ENCODE data around the gene SPHKAP.

SPHKAP gene

DNA sequence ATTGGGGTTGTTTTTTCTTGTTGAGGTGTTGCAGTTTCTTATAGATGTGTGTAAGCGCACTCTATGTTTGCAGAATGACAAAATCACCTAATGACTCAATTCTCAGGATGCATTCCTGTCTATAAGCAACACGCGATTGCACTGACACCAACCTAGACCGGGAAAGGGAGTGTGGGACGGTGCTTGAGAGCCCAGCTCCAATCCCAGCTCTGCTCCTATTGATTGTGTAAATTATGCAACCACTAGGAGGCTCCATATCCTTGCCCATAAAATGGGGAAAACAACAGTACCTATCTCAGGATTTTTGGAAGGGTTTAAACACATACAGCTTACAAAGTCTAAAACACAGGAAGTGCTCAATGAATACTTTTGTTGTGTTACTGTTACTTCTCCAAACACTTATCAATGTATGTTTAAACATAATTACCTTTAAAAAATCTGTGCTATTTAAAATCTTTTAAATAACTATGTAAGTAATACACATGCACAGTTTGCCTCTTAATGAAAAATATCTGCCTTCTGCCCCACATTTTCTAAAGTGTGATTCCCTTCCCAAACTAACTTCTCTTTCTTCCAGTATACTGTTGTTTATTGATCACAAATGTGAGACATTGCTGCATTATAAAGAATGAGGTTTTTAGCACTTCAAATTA is 132.5 kb downstream of the SPHKAP start:
- H3K36me3 ChIP-seq (ENCODE audit: control insufficient read depth in 5 of 5, insufficient read depth in 5 of 5, low read length in 5 of 5): no peaks in the 10 kb centered on the region

DNA sequence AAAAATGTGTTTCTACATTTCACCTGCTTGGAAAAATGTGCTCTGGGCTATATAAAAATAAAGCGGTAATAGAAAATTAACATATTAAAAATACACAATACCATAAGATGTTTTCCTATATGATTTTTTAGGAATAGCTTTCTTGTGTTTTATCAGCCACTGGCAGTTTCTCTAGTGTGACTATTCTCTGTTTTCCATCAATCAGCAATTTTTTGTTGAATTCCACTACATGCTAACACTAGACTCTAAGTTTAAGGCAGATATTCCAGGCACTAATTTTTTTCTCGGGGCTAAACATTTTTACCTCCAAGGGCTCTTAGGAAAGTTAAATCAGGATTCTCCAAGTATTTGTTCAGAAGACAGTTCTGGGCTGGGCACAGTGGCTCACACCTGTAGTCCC is 140.5 kb downstream of the SPHKAP start:
- Histone ChIP-seq H3K9ac (ENCODE audit: low read length in 5 of 5) (no peak overlapping the region), H3K36me3 (ENCODE audit: control insufficient read depth in 5 of 5, insufficient read depth in 5 of 5, low read length in 5 of 5) (no peaks in the 10 kb centered on the region), H3K4me1 (ENCODE audit: control insufficient read depth in 5 of 5, insufficient read depth in 5 of 5, low read length in 5 of 5) (no peaks in the 10 kb centered on the region), H3K27me3 (ENCODE audit: control insufficient read depth in 5 of 5, insufficient read depth in 4 of 5, low read length in 5 of 5) (no peaks in the 10 kb centered on the region), H3K4me3 (ENCODE audit: low read depth in 1 of 5, low read length in 5 of 5) (no peak overlapping the region), H3K9me3 (ENCODE audit: control insufficient read depth in 5 of 5, low read length in 5 of 5) (no peaks in the 10 kb centered on the region), H3K27ac (ENCODE audit: low read depth, low read length) (no peak overlapping the region)

More for the DNA sequence above, 132.5 kb downstream of the SPHKAP start:
- no peaks in the 10 kb centered on the region for H3K27me3 ChIP-seq (ENCODE audit: control insufficient read depth in 5 of 5, insufficient read depth in 4 of 5, low read length in 5 of 5)
- no peaks in the 10 kb centered on the region for H3K9me3 ChIP-seq (ENCODE audit: control insufficient read depth in 5 of 5, low read length in 5 of 5)
- H3K4me1 ChIP-seq (ENCODE audit: control insufficient read depth in 5 of 5, insufficient read depth in 5 of 5, low read length in 5 of 5): no peaks in the 10 kb centered on the region
- no peak overlapping the region for H3K27ac ChIP-seq (ENCODE audit: low read depth, low read length)
- no peak overlapping the region for H3K4me3 ChIP-seq (ENCODE audit: low read depth in 1 of 5, low read length in 5 of 5)
- no peak overlapping the region for H3K9ac ChIP-seq (ENCODE audit: low read length in 5 of 5)

DNA sequence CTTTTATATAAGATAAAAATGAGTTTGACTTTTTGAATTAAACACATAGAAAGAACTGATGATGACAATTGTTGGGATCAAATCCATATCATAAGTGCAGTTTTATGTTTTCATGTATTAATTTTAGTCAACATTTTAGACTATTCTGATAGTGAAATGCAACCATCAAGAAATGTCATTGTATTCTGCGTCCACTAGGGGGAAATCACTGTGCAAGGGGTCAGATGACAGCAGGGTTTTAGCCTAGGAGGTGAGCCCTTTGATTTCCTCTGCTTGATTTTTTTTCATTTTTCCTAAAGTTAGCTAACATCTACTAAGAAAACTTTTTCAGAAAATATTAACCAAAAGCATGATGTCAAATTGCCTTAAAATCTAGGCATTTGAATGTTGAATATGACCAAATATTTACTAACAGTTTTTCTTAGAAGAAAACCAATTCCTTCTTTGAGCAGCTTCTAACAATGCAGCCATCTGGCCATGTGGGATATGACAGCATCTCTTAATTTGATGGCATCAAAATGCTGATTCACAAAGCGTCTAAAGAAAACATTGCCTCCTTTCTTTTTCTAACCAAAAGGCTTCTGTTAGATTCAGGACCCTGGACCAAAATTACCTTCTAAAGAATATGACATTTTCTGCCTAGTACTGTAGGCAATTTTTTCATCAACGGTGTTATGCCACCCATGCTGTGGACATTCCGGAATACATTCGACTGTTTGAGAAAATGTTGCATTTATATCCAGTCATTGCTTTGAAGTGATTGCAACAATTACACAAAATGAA is 141.5 kb downstream of the SPHKAP start:
- Histone ChIP-seq H3K27me3 (ENCODE audit: control insufficient read depth in 5 of 5, insufficient read depth in 4 of 5, low read length in 5 of 5) (no peaks in the 10 kb centered on the region), H3K4me1 (ENCODE audit: control insufficient read depth in 5 of 5, insufficient read depth in 5 of 5, low read length in 5 of 5) (no peaks in the 10 kb centered on the region), H3K27ac (ENCODE audit: low read depth, low read length) (no peak overlapping the region), H3K9me3 (ENCODE audit: control insufficient read depth in 5 of 5, low read length in 5 of 5) (no peaks in the 10 kb centered on the region), H3K9ac (ENCODE audit: low read length in 5 of 5) (no peak overlapping the region), H3K36me3 (ENCODE audit: control insufficient read depth in 5 of 5, insufficient read depth in 5 of 5, low read length in 5 of 5) (no peaks in the 10 kb centered on the region), H3K4me3 (ENCODE audit: low read depth in 1 of 5, low read length in 5 of 5) (no peak overlapping the region)

DNA sequence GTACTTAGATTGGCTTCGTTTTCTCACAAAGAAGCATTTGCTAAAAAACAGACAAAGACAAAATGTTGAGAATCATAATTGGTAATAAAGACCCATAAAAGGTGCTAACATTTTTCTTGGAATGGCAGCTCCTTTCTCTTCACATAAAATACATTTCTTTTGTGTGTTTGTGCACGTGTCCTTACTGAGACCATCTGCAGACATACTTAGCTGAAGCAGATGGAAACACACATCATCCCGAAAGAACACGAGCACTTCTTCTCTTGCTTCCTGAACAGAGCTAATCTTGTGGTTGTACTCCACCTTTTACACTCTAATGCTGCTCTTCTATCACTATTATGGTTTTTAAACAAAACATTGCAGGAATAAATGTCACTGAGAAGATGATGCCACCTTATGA is 142.5 kb downstream of the SPHKAP start:
- Histone ChIP-seq H3K9ac (ENCODE audit: low read length in 5 of 5) (no peak overlapping the region), H3K9me3 (ENCODE audit: control insufficient read depth in 5 of 5, low read length in 5 of 5) (no peaks in the 10 kb centered on the region), H3K4me1 (ENCODE audit: control insufficient read depth in 5 of 5, insufficient read depth in 5 of 5, low read length in 5 of 5) (no peaks in the 10 kb centered on the region), H3K27me3 (ENCODE audit: control insufficient read depth in 5 of 5, insufficient read depth in 4 of 5, low read length in 5 of 5) (no peaks in the 10 kb centered on the region), H3K4me3 (ENCODE audit: low read depth in 1 of 5, low read length in 5 of 5) (no peak overlapping the region), H3K27ac (ENCODE audit: low read depth, low read length) (no peak overlapping the region), H3K36me3 (ENCODE audit: control insufficient read depth in 5 of 5, insufficient read depth in 5 of 5, low read length in 5 of 5) (no peaks in the 10 kb centered on the region)

DNA sequence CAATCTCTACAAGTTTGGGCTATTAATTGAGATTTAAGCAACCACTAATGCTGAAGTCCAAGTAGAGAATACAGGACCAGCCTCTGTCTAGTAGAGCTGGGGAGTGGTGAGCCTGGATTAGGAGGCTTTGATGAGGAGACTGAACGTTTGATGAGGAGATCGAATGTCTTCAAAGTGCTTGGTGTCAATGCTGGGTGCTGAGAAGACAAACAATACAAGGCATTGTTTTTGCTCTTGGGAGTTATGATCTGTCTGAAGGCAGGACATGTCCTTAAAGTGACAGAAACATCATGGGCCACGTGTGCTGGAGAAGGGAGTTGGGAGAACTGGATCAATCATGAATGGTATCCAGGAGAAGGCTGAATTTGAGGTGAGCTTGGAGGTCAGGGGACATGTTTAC is 143.6 kb downstream of the SPHKAP start:
- Histone ChIP-seq H3K4me1 (ENCODE audit: control insufficient read depth in 5 of 5, insufficient read depth in 5 of 5, low read length in 5 of 5) (no peaks in the 10 kb centered on the region), H3K36me3 (ENCODE audit: control insufficient read depth in 5 of 5, insufficient read depth in 5 of 5, low read length in 5 of 5) (no peaks in the 10 kb centered on the region), H3K27ac (ENCODE audit: low read depth, low read length) (no peak overlapping the region), H3K4me3 (ENCODE audit: low read depth in 1 of 5, low read length in 5 of 5) (no peak overlapping the region), H3K9ac (ENCODE audit: low read length in 5 of 5) (no peak overlapping the region), H3K9me3 (ENCODE audit: control insufficient read depth in 5 of 5, low read length in 5 of 5) (no peaks in the 10 kb centered on the region), H3K27me3 (ENCODE audit: control insufficient read depth in 5 of 5, insufficient read depth in 4 of 5, low read length in 5 of 5) (no peaks in the 10 kb centered on the region)

DNA sequence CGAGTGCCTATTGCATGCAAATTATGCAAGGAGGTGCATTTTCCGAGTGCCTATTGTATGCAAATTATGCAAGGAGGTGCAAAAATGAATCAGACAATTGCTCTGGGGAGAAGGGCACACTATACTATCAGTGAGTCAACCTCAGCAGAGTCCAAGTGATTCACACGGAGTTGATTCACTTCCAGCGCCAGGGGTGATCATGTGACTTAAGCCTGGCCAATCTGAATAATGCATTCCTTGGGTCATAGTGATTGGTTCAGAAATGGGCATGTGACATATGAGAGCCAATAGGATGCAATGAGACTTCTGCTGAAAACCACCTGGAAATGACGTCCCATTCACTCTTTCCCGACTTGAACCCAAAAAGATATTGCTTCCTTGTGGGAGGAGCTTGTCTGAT is 157.9 kb downstream of the SPHKAP start:
- Histone ChIP-seq H3K36me3 (ENCODE audit: control insufficient read depth in 5 of 5, insufficient read depth in 5 of 5, low read length in 5 of 5) (no peaks in the 10 kb centered on the region), H3K9me3 (ENCODE audit: control insufficient read depth in 5 of 5, low read length in 5 of 5) (peaks cover 0 to 9% (median 3%) of the 10 kb centered on the region in 5 donors), H3K4me1 (ENCODE audit: control insufficient read depth in 5 of 5, insufficient read depth in 5 of 5, low read length in 5 of 5) (no peaks in the 10 kb centered on the region), H3K9ac (ENCODE audit: low read length in 5 of 5) (no peak overlapping the region), H3K27ac (ENCODE audit: low read depth, low read length) (no peak overlapping the region), H3K4me3 (ENCODE audit: low read depth in 1 of 5, low read length in 5 of 5) (no peak overlapping the region), H3K27me3 (ENCODE audit: control insufficient read depth in 5 of 5, insufficient read depth in 4 of 5, low read length in 5 of 5) (no peaks in the 10 kb centered on the region)

DNA sequence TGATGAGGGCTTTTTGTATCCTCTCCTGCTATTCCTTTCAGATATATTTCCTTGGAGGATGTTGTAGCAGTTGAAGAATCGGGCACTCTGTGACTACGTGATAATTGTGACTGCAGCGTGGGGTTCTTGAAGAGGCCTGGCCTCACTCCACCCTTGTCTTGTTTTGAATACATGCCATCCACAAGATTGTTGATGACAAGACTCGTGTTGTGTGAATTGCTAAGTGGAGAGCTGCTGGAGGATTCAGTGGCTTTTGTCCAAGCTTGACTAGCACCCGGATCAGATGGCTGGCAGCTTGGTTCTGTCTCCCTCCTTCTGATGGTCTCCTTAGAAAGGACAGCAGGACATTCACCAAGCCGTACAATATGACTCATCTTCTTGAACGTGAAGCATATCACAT is 163.2 kb downstream of the SPHKAP start:
- no peaks in the 10 kb centered on the region for H3K36me3 ChIP-seq (ENCODE audit: control insufficient read depth in 5 of 5, insufficient read depth in 5 of 5, low read length in 5 of 5)
- H3K27me3 ChIP-seq (ENCODE audit: control insufficient read depth in 5 of 5, insufficient read depth in 4 of 5, low read length in 5 of 5): no peaks in the 10 kb centered on the region
- no peak overlapping the region for H3K4me3 ChIP-seq (ENCODE audit: low read depth in 1 of 5, low read length in 5 of 5)
- no peak overlapping the region for H3K27ac ChIP-seq (ENCODE audit: low read depth, low read length)
- peaks cover 0 to 13% (median 0%) of the 10 kb centered on the region in 5 donors for H3K9me3 ChIP-seq (ENCODE audit: control insufficient read depth in 5 of 5, low read length in 5 of 5)
- H3K4me1 ChIP-seq (ENCODE audit: control insufficient read depth in 5 of 5, insufficient read depth in 5 of 5, low read length in 5 of 5): no peaks in the 10 kb centered on the region
- H3K9ac ChIP-seq (ENCODE audit: low read length in 5 of 5): no peak overlapping the region

DNA sequence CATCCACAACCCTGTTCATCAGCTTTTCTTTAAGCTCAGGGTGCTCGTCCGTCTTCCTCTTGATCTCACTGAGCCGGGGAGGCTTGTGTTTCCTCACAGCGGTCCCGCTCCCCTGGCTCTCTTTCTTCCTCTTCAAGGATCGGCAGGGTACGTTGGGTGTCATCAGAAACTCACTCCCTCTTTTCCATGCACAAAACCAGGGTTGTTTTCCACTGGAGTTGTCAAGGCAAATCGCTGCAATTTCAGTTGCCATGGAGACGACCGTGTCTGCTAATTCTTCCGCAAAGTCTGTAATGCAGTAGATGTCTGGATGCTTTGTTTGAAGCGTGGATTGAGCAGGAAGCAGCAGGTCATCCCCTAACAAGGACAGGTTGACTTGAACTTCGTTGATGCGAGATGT is 163.7 kb downstream of the SPHKAP start:
- Histone ChIP-seq H3K9ac (ENCODE audit: low read length in 5 of 5) (no peak overlapping the region), H3K9me3 (ENCODE audit: control insufficient read depth in 5 of 5, low read length in 5 of 5) (peaks cover 0 to 13% (median 0%) of the 10 kb centered on the region in 5 donors), H3K27ac (ENCODE audit: low read depth, low read length) (no peak overlapping the region), H3K4me1 (ENCODE audit: control insufficient read depth in 5 of 5, insufficient read depth in 5 of 5, low read length in 5 of 5) (no peaks in the 10 kb centered on the region), H3K4me3 (ENCODE audit: low read depth in 1 of 5, low read length in 5 of 5) (no peak overlapping the region), H3K27me3 (ENCODE audit: control insufficient read depth in 5 of 5, insufficient read depth in 4 of 5, low read length in 5 of 5) (no peaks in the 10 kb centered on the region), H3K36me3 (ENCODE audit: control insufficient read depth in 5 of 5, insufficient read depth in 5 of 5, low read length in 5 of 5) (no peaks in the 10 kb centered on the region)

DNA sequence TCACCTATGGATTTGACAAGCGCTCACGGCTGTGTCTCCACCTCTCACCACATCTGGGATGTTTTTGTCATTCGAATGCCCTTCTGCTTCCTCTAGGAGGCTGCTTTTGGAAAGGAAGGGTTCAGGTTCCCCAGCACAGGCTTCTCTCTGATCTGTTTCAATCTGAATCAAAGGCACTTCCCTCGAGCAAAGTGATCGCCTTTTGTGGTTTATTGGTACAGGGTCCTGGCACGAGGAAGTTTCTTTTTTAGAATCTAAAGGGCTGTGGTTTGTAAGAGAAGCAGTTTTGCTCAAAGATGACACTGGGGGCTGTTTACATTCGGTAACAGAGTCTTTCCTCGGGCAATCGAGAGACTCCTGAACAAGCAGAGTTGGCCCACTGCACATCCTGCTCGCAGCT is 165.1 kb downstream of the SPHKAP start:
- no peak overlapping the region for H3K9ac ChIP-seq (ENCODE audit: low read length in 5 of 5)
- no peaks in the 10 kb centered on the region for H3K27me3 ChIP-seq (ENCODE audit: control insufficient read depth in 5 of 5, insufficient read depth in 4 of 5, low read length in 5 of 5)
- no peak overlapping the region for H3K4me3 ChIP-seq (ENCODE audit: low read depth in 1 of 5, low read length in 5 of 5)
- no peaks in the 10 kb centered on the region for H3K36me3 ChIP-seq (ENCODE audit: control insufficient read depth in 5 of 5, insufficient read depth in 5 of 5, low read length in 5 of 5)
- H3K9me3 ChIP-seq (ENCODE audit: control insufficient read depth in 5 of 5, low read length in 5 of 5): peaks cover 0 to 13% (median 0%) of the 10 kb centered on the region in 5 donors
- H3K27ac ChIP-seq (ENCODE audit: low read depth, low read length): no peak overlapping the region
- no peaks in the 10 kb centered on the region for H3K4me1 ChIP-seq (ENCODE audit: control insufficient read depth in 5 of 5, insufficient read depth in 5 of 5, low read length in 5 of 5)

DNA sequence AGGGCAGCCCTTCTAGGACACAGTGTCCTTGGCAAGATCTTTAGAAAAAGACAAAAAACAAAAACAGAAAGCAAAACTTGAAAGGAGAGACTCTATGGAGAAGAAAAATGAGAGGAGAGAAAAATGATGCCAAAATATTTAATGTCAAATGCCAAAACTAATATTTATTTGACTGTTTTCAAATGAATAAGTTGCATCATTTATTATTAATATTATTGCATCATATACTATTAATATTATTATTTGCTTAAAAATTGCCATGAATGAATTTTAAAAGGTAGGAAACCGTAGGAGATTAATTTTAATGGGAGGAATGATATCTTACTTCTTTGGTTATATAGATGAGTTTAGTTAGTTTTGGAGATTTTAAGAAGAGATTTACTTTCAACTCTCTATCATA is 165.7 kb downstream of the SPHKAP start:
- no peak overlapping the region for H3K9ac ChIP-seq (ENCODE audit: low read length in 5 of 5)
- no peak overlapping the region for H3K4me3 ChIP-seq (ENCODE audit: low read depth in 1 of 5, low read length in 5 of 5)
- no peak overlapping the region for H3K27ac ChIP-seq (ENCODE audit: low read depth, low read length)
- H3K36me3 ChIP-seq (ENCODE audit: control insufficient read depth in 5 of 5, insufficient read depth in 5 of 5, low read length in 5 of 5): no peaks in the 10 kb centered on the region
- no peaks in the 10 kb centered on the region for H3K4me1 ChIP-seq (ENCODE audit: control insufficient read depth in 5 of 5, insufficient read depth in 5 of 5, low read length in 5 of 5)
- H3K27me3 ChIP-seq (ENCODE audit: control insufficient read depth in 5 of 5, insufficient read depth in 4 of 5, low read length in 5 of 5): no peaks in the 10 kb centered on the region
- H3K9me3 ChIP-seq (ENCODE audit: control insufficient read depth in 5 of 5, low read length in 5 of 5): peaks cover 0 to 13% (median 0%) of the 10 kb centered on the region in 5 donors

Data from subcutaneous abdominal adipose tissue (tissue), 5 donors.